GM12878 (cell line): ENCODE results near the gene ACO1. TPM values are rescaled to one million over a fixed set of nuclear protein-coding genes. Genes with fewer than 3 reads are reported as not detected.

ENCODE experiments used
- ATAC-seq: fragments of 200-7000 bp; cut with Tn5 transposase; 3 replicates; pipeline ENCODE4 v1.9.1; 2020; ENCODE audit warnings: mild to moderate bottlenecking, moderate library complexity
- BruUV-seq: library from RNA; stranded (reverse); fragments of 400-500 nt; replicated peaks from 2 replicates; lab custom pipeline; 2021; lab: Mats Ljungman, UMichigan
- CTCF ChIA-PET: fragments of 300-600 bp; sonication (Branson Sonifier 250); formaldehyde crosslinking; extraction: SDS; loops from one replicate; lab custom pipeline; 2021; ENCODE audit warnings: inconsistent platforms; lab: Yijun Ruan, JAX
- POLR2A ChIA-PET: fragments of 350-600 bp; formaldehyde crosslinking; extraction: SDS; loops from one replicate; lab custom pipeline; 2021; ENCODE audit warnings: inconsistent platforms; lab: Charles Lee
- RAD21 ChIA-PET: fragments of 300-600 bp; sonication (Branson Sonifier 250); formaldehyde crosslinking; loops from one replicate; lab custom pipeline; 2023; ENCODE audit warnings: antibody characterized with exemption; ENCODE audit not compliant: unreplicated experiment; lab: Charles Lee
- SMC1A ChIA-PET: fragments of 300-600 bp; sonication (Branson Sonifier 250); formaldehyde crosslinking; loops from one replicate; lab custom pipeline; 2023; ENCODE audit not compliant: unreplicated experiment, uncharacterized antibody; lab: Charles Lee
- DNase-seq: peaks from one replicate; pipeline ENCODE4 v3.0.0-alpha.2; 2011; ENCODE audit warnings: low read depth, low spot score
- FAIRE-seq: peaks from 3 replicates; lab custom pipeline; 2011; peaks lifted over from hg19 to GRCh38; lab: Jason Lieb, UNC
- H2AFZ ChIP-seq: 2 replicates; pipeline ENCODE4 v1.6.0; 2011; ENCODE audit warnings: low read depth, low read length, control low read depth; ENCODE audit not compliant: control insufficient read depth
- H3K27ac ChIP-seq: 2 replicates; pipeline ENCODE4 v1.5.1; 2011; ENCODE audit warnings: control low read depth; ENCODE audit not compliant: control insufficient read depth, insufficient read depth
- H3K27me3 ChIP-seq, 2 experiments: replicated peaks in 1 of 2; 2 replicates each; pipeline versions ENCODE4 v1.6.0 to v1.6.1; 2011; ENCODE audit warnings: low read length in 1 of 2; ENCODE audit not compliant: control insufficient read depth in 2 of 2, insufficient read depth in 2 of 2
- H3K36me3 ChIP-seq, 2 experiments: 2 replicates each; pipeline ENCODE4 v1.5.1; 2011; ENCODE audit warnings: low read length in 1 of 2; ENCODE audit not compliant: control insufficient read depth in 2 of 2, insufficient read depth in 2 of 2
- H3K4me1 ChIP-seq: 2 replicates; pipeline ENCODE4 v1.6.1; 2011; ENCODE audit warnings: mild to moderate bottlenecking, low read length, moderate library complexity, mixed read lengths; ENCODE audit not compliant: control insufficient read depth, insufficient read depth
- H3K4me2 ChIP-seq: 2 replicates; pipeline ENCODE4 v1.6.0; 2011; ENCODE audit warnings: control low read depth; ENCODE audit not compliant: control insufficient read depth, insufficient read depth
- H3K4me3 ChIP-seq: fragments of 200-600 bp; sonication (generic); 2 replicates; pipeline ENCODE4 v1.5.1; 2016
- H3K79me2 ChIP-seq: 2 replicates; pipeline ENCODE4 v1.6.0; 2011; ENCODE audit warnings: low read length; ENCODE audit not compliant: control insufficient read depth, insufficient read depth
- H3K9ac ChIP-seq: 2 replicates; pipeline ENCODE4 v1.8.0; 2011; ENCODE audit warnings: low read length, control low read depth, mixed read lengths; ENCODE audit not compliant: control insufficient read depth, insufficient read depth
- H3K9me3 ChIP-seq: replicated peaks from 3 replicates; pipeline ENCODE4 v1.5.1; 2011; ENCODE audit warnings: mild to moderate bottlenecking, low read length; ENCODE audit not compliant: control insufficient read depth, insufficient read depth
- H4K20me1 ChIP-seq: 2 replicates; pipeline ENCODE4 v1.6.0; 2011; ENCODE audit not compliant: control insufficient read depth, insufficient read depth
- BCL3 ChIP-seq: IDR thresholded peaks from 2 replicates; pipeline ENCODE4 v1.6.1; 2011; ENCODE audit warnings: borderline replicate concordance, low read depth, mild to moderate bottlenecking, moderate library complexity, low read length; ENCODE audit not compliant: insufficient read depth, poor library complexity, severe bottlenecking
- BCLAF1 ChIP-seq: fragments of 450-650 bp; IDR thresholded peaks from 2 replicates; pipeline ENCODE4 v1.6.1; 2017; ENCODE audit warnings: antibody characterized with exemption, mild to moderate bottlenecking, moderate library complexity
- GABPA ChIP-seq: IDR thresholded peaks from 2 replicates; pipeline ENCODE4 v1.6.1; 2014; ENCODE audit warnings: antibody characterized with exemption, low read depth, mild to moderate bottlenecking, inconsistent platforms
- HSF1 ChIP-seq: fragments of 150-350 bp; IDR thresholded peaks from 2 replicates; pipeline ENCODE4 v1.6.1; 2014; ENCODE audit warnings: mild to moderate bottlenecking, low read depth, low read length
- MLLT1 ChIP-seq: fragments of 450-650 bp; IDR thresholded peaks from 2 replicates; pipeline ENCODE4 v1.6.1; 2016; ENCODE audit warnings: mild to moderate bottlenecking
- NBN ChIP-seq: fragments of 450-650 bp; IDR thresholded peaks from 2 replicates; pipeline ENCODE4 v1.6.1; 2016
- NR2C2 ChIP-seq: IDR thresholded peaks from 2 replicates; pipeline ENCODE4 v1.6.1; 2011; ENCODE audit warnings: borderline replicate concordance, low read depth; ENCODE audit not compliant: control insufficient read depth, insufficient read length
- PAX8 ChIP-seq: fragments of 450-650 bp; IDR thresholded peaks from 2 replicates; pipeline ENCODE4 v1.6.1; 2017; ENCODE audit warnings: mild to moderate bottlenecking, moderate library complexity
- WRNIP1 ChIP-seq: IDR thresholded peaks from 2 replicates; pipeline ENCODE4 v1.6.1; 2011; ENCODE audit warnings: low read depth, low read length, improper control_type of control experiment, borderline replicate concordance
- ZBTB11 ChIP-seq: fragments of 450-650 bp; formaldehyde crosslinking; IDR thresholded peaks from 2 replicates; pipeline ENCODE4 v1.5.0; 2022; ENCODE audit warnings: mild to moderate bottlenecking, missing genetic modification characterization
- ZNF274 ChIP-seq: IDR thresholded peaks from one replicate; pipeline ENCODE4 v1.8.0; 2011; ENCODE audit not compliant: insufficient read length, insufficient read depth
- WGBS: methylation state at CpG from one replicate; pipeline ENCODE4 v1.1.6; 2016; ENCODE audit warnings: low lambda C conversion rate; ENCODE audit not compliant: insufficient replicate concordance, insufficient coverage; ENCODE audit errors: missing lambda C conversion rate; 5-methylcytosine and 5-hydroxymethylcytosine counted together
- in situ Hi-C: fragments of 300-500 bp; cut with MboI; formaldehyde crosslinking; loops from 9 replicates; pipeline ENCODE4 v1.14.3; 2018; ENCODE audit warnings: mixed read lengths
- intact Hi-C: fragments of 100-400 bp; cut with micrococcal nuclease; formaldehyde crosslinking; loops from one replicate; pipeline ENCODE4 v1.14.2; 2022; ENCODE audit not compliant: unreplicated experiment
- polyA plus RNA-seq, 11 experiments: library from polyadenylated mRNA; depleted of rRNA in 4 of 11; unstranded in 6 of 11; stranded (reverse) in 5 of 11; fragments of >200 nt; fragmentation: Nextera tagmentation in 4 of 11; fragmentation: Illumina TruSeq in 1 of 11; extraction: Ambion mirVana in 4 of 11; extraction: Trizol in 1 of 11; gene quantifications; 1 replicate in 1 of 11; 2 replicates in 10 of 11; pipeline versions ENCODE4 v1.2.1 to v1.2.3, GENCODE V29; 2011 to 2016; ENCODE audit warnings: inconsistent platforms in 2 of 11, missing spikeins in 2 of 11, low read depth in 1 of 11
- total RNA-seq, 4 experiments: library from RNA; depleted of rRNA in 3 of 4; stranded (reverse); fragments of >200 nt in 3 of 4; fragmentation: Illumina TruSeq in 1 of 4; extraction: Trizol in 1 of 4; gene quantifications; 2 replicates each; pipeline versions ENCODE4 v1.2.1 to v1.2.3, GENCODE V29; 2013 to 2021

Gene ACO1
- total and polyA plus RNA-seq, 10 of the 15 experiments (the other 5 are each of a cell fraction or from before 2014, with no cell fraction given), result 0.21 to 6.5 (median 3.3) TPM

GRCh38 chr9:32403567-32404260 is 19.3 kb downstream of the ACO1 start:
- intact Hi-C loops (loop anchor here (5.0 kb wide), 1 partner anchor 49 kb away; no protein-coding TSS in a partner anchor), in situ Hi-C loops (no loop called here)
- Histone ChIP-seq H3K9ac (no peak overlapping the region), H2AFZ (no peak overlapping the region), H3K4me3 (no peak overlapping the region), H4K20me1 (no peaks in the 10 kb centered on the region), H3K4me1 (peaks cover 3% of the 10 kb centered on the region; the same call in 1 of the 2 replicates), H3K9me3 (no peaks in the 10 kb centered on the region; the same call in 2 of the 3 replicates), H3K36me3 (no peaks in the 10 kb centered on the region; a peak in 1 of 4 replicates), H3K27ac (no peak overlapping the region), H3K79me2 (no peaks in the 10 kb centered on the region), H3K4me2 (no peak overlapping the region), H3K27me3 (no peaks in the 10 kb centered on the region)
- ChIA-PET CTCF (interaction anchor here (1.0 to 1.4 kb wide), 3 partner anchors 10 to 564 kb away, joined by 3 read pairs; no protein-coding TSS in a partner anchor), POLR2A (no interaction called here), SMC1A (interaction anchor here (3.0 kb wide), 1 partner anchor 24 kb away, joined by 13 read pairs; no protein-coding TSS in a partner anchor), RAD21 (interaction anchor here (1.3 to 1.5 kb wide), 2 partner anchors 19 to 123 kb away, joined by 3 read pairs; no protein-coding TSS in a partner anchor)
- no peak for DNase-seq
- no peak for FAIRE-seq
- WGBS, result 74% methylated on average over 3 of the region's 3 CpGs
- ATAC-seq, result no peak
- BruUV-seq, result no TSS peak
- TF ChIP-seq BCLAF1 (no peak), ZNF274 (no peak), BCL3 (no peak), MLLT1 (no peak), PAX8 (no peak), GABPA (no peak), NBN (no peak), ZBTB11 (no peak), HSF1 (no peak), NR2C2 (no peak), WRNIP1 (no peak)
